Activated T-helper 1 cell treated with anti-CD3 and anti-CD28 coated beads, Interleukin-12 subunit alpha, Interleukin-12 subunit beta, Interleukin-2, Interleukin-4 antibody, amounts not matched to agents 30 ng/mL and 10 ng/mL and 1 ng/mL, durations not matched to agents 14 hours and 24 hours and 36 hours (primary cell): ENCODE measurements around the gene MUL1. TPM values are rescaled to one million over a fixed set of nuclear protein-coding genes. Genes with fewer than 3 reads are reported as not detected.

Experiments used
- DNase-seq: peaks from one replicate; pipeline ENCODE4 v3.0.0; 2021; ENCODE audit warnings: low spot score
- H3K27ac Mint-ChIP-seq: one replicate; pipeline ENCODE4 v1.8.0; 2021; ENCODE audit warnings: mild to moderate bottlenecking, mixed read lengths
- H3K27me3 Mint-ChIP-seq: one replicate; pipeline ENCODE4 v1.8.0; 2022; ENCODE audit warnings: mild to moderate bottlenecking, moderate library complexity, mixed read lengths; ENCODE audit not compliant: insufficient read depth
- H3K36me3 Mint-ChIP-seq: one replicate; pipeline ENCODE4 v1.8.0; 2021; ENCODE audit warnings: low read depth, mixed read lengths
- H3K4me1 Mint-ChIP-seq: one replicate; pipeline ENCODE4 v1.8.0; 2021; ENCODE audit warnings: low read depth, mixed read lengths
- H3K4me3 Mint-ChIP-seq: one replicate; pipeline ENCODE4 v1.8.0; 2021; ENCODE audit warnings: mild to moderate bottlenecking, moderate library complexity, mixed read lengths
- H3K9me3 Mint-ChIP-seq: one replicate; pipeline ENCODE4 v1.8.0; 2021; ENCODE audit warnings: mixed read lengths
- intact Hi-C: fragments of 100-400 bp; cut with micrococcal nuclease; formaldehyde crosslinking; loops from one replicate; pipeline ENCODE4 v1.15.1; 2024
- total RNA-seq: library from RNA; stranded (reverse); gene quantifications from 2 replicates; pipeline ENCODE4 v1.2.3, GENCODE V29; 2022

Gene MUL1, protein sequence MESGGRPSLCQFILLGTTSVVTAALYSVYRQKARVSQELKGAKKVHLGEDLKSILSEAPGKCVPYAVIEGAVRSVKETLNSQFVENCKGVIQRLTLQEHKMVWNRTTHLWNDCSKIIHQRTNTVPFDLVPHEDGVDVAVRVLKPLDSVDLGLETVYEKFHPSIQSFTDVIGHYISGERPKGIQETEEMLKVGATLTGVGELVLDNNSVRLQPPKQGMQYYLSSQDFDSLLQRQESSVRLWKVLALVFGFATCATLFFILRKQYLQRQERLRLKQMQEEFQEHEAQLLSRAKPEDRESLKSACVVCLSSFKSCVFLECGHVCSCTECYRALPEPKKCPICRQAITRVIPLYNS
- total RNA-seq, result 22.0 and 22.8 TPM in 2 replicates

DNA sequence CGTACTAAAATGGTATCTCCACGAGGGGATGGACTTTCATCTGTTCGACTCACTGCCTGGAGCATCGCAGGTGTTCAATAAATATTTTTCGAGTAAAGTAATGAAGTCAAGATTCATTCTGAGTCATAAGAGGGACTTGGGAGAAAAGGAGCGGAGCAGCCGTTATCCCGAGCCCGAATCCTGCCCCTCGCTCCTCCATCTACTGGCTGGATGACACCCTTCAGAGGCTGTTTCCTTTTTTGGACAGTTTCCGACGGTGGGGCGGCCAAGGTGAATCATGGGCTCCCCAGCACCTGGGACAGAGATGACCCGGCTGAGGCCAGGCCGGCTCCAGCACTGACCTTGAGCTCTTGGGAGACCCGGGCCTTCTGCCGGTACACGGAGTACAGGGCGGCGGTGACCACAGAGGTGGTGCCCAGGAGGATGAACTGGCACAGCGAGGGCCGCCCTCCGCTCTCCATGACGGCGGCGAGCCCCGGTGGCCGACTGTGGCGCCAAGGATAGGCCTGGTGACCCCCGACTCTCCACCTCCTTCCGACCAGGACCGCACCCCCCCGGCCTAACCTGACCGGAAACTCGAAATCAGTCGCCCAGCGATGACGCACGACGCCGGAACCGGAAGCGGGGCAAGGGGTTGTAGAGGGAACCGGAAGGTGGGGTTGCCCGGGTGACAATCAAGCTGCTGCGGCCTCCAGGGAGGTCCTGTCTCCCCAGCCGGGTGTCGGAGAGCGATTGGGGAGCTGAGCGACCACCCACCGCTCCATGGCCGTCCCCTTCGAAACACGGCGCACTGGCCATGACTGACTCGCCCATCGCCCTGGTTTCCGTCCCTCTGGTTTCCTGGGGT is at the start of gene MUL1:
Gene MUL1 (minus strand): TSS at position 588 of the 847 bp plus-strand sequence. CDS start 127 bp downstream, at position 461.
- peak within 1 kb of the TSS; percentile 93 for H3K27ac Mint-ChIP-seq
- H3K4me3 Mint-ChIP-seq, result peak within 1 kb of the TSS; percentile 93
- DNase-seq, result peak; percentile 91
- intact Hi-C loops, result loop anchor here (1.0 to 5.0 kb wide), 6 partner anchors 21 to 710 kb away; partner anchors contain the start of genes CAMK2N1, DDOST, OTUD3 and SH2D5
- H3K4me1 Mint-ChIP-seq, result peaks cover 11% of the 10 kb centered on the region
- H3K27me3 Mint-ChIP-seq, result peaks cover 4% of the 10 kb centered on the region
- H3K36me3 Mint-ChIP-seq, result peaks cover 7% of the 10 kb centered on the region
- no peaks in the 10 kb centered on the region for H3K9me3 Mint-ChIP-seq

DNA sequence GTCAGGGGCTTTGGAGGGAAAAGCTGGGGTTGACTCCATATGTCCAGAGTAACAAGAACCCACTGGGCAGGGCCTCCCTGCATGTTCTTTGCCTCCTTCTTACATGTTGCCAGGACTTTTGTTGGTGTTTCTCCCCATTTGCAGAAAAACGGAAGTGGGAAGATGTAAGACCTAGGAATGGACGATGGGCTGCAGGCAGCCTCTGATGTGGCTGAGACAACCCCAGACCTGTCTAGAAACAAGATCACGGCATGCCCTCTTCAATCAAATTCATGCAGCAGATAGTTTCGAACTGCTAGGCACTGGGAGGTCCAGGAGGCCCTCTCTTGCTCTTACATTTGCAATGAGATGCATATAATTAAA is 47.8 kb upstream of the MUL1 start:
- intact Hi-C loops, result no loop called here
- H3K4me3 Mint-ChIP-seq, result no peak overlapping the region
- no peak overlapping the region for H3K27ac Mint-ChIP-seq
- peaks cover 37% of the 10 kb centered on the region for H3K27me3 Mint-ChIP-seq
- DNase-seq, result no peak
- H3K4me1 Mint-ChIP-seq, result no peaks in the 10 kb centered on the region
- H3K9me3 Mint-ChIP-seq, result no peaks in the 10 kb centered on the region
- no peaks in the 10 kb centered on the region for H3K36me3 Mint-ChIP-seq

DNA sequence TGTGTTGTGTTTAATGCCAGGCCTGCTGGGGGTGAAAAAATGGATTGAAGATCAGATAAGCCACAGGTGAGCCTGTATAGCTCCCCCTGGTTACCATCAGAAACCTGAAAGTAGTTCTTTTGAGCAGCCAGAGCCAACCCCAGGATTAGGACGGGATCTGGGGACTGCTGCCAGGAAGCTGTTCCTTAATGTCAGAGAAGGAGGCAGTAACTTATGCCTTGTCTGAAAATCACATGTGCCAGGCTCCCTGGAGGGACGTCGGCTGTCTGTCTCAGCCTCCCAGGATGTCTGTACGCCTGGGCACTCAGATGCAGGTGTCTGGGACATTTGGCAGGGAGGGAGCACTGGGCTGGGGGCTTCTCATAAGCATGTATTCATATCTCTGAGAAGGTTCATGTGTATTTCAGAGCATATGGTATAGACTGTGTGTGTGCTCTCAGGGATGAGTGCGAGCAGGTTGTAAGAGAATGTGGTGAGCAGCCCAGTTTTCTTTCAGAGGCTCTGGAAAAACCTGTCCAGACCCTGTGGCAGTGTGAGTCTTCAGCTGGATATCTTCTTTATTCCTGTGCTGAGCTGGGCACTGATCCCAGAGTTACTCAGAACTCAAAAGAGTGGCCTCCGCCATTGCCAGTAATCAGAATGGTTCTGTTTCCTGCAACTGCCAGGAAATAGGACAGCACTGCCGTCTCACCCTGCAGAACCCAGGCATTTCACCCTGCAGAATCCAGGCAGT is 47.2 kb upstream of the MUL1 start:
- Mint-ChIP-seq H3K27me3 (peaks cover 37% of the 10 kb centered on the region), H3K4me3 (no peak overlapping the region), H3K36me3 (no peaks in the 10 kb centered on the region), H3K27ac (no peak overlapping the region), H3K9me3 (no peaks in the 10 kb centered on the region), H3K4me1 (no peaks in the 10 kb centered on the region)
- no peak for DNase-seq
- intact Hi-C loops, result no loop called here

DNA sequence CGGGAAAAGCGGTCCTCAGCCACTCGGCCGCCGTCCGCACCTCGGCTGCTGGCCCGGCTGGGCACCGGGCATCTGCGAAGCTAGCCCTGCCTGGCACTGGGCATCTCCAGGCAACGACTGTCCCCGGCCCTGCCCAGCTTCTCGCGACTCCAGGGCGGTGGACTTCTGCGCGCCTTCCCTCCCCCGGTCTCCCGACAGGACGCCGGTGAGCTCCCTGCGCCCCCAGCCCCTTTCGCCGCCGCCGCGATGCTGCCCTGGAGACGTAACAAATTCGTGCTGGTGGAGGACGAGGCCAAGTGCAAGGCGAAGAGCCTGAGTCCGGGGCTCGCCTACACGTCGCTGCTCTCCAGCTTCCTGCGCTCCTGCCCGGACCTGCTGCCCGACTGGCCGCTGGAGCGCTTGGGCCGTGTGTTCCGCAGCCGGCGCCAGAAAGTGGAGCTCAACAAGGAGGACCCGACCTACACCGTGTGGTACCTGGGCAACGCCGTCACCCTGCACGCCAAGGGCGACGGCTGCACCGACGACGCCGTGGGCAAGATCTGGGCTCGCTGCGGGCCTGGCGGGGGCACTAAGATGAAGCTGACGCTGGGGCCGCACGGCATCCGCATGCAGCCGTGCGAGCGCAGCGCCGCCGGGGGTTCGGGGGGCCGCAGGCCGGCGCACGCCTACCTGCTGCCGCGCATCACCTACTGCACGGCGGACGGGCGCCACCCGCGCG is 44.9 kb upstream of the MUL1 start:
- intact Hi-C loops, result no loop called here
- H3K4me1 Mint-ChIP-seq, result no peaks in the 10 kb centered on the region
- no peak for DNase-seq
- no peaks in the 10 kb centered on the region for H3K9me3 Mint-ChIP-seq
- H3K4me3 Mint-ChIP-seq, result no peak overlapping the region
- H3K36me3 Mint-ChIP-seq, result no peaks in the 10 kb centered on the region
- H3K27me3 Mint-ChIP-seq, result peaks cover 41% of the 10 kb centered on the region
- H3K27ac Mint-ChIP-seq, result no peak overlapping the region

DNA sequence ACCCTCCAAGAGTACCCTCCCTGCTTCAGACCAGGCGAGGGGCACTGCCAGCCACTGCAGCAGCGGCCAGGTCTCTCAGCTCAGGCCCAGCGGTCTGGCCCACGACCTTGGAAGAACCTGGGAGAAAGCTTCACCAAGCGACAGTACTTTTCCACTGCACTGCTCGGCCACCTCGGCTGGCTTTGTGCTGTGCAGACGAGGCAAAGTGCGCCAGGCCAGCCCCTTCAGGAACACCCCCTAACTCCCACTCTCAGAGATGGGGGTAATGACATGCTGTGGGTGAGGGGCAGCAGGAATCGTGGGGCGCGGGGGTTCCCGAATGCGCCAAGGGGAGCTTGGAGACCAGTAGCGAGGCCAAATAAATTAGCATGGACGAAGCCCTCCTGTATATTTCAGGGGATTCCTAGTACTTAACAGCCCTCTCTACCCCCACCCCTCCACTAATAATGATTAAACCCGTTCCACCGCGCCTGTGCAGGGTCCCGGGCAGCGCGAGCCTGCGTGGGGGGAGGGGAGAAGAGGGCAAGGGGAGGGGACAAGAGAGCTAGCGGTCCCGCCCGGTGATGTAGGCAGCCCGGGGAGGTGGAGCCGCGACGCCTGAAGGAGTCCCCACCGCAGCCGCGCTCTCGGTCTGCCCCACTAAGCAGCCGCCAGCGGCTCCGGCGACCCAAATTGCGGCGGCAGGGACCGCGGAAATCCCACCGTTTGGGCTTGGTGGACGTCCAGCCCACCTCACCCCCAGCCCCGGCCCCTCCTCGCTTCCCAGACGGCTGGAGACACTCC is 44.2 kb upstream of the MUL1 start, which contains the start of gene FAM43B:
Gene FAM43B (plus strand): TSS at position 629 of the 783 bp plus-strand sequence. CDS start 401 bp downstream, outside the sequence.
- Mint-ChIP-seq H3K4me3 (no peak within 1 kb of the TSS), H3K36me3 (no peaks in the 10 kb centered on the region), H3K4me1 (no peaks in the 10 kb centered on the region), H3K27me3 (peaks cover 43% of the 10 kb centered on the region), H3K9me3 (no peaks in the 10 kb centered on the region), H3K27ac (no peak within 1 kb of the TSS)
- DNase-seq, result no peak
- intact Hi-C loops, result no loop called here

DNA sequence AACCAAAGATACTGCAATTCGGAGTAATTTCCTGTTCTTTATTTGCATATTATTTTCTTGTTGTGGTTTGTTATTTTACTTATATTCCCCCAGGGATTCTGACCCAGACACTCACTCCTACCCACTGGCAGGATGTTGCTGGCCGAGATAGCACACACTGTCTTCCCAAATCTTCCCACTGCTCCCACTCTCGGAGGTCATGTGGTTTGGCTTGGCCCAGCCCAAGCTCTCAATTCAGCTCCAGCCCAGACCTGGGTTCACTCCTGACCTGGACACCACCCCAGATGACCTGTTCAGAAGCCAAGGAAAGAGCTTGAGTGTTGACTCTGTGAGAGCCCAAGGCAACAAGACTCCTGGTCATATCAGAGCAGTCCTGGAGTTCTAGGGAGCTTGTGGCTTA is 43.2 kb upstream of the MUL1 start:
- DNase-seq, result no peak
- no peak overlapping the region for H3K27ac Mint-ChIP-seq
- no peaks in the 10 kb centered on the region for H3K4me1 Mint-ChIP-seq
- H3K36me3 Mint-ChIP-seq, result no peaks in the 10 kb centered on the region
- intact Hi-C loops, result no loop called here
- no peak overlapping the region for H3K4me3 Mint-ChIP-seq
- H3K9me3 Mint-ChIP-seq, result no peaks in the 10 kb centered on the region
- peaks cover 43% of the 10 kb centered on the region for H3K27me3 Mint-ChIP-seq

DNA sequence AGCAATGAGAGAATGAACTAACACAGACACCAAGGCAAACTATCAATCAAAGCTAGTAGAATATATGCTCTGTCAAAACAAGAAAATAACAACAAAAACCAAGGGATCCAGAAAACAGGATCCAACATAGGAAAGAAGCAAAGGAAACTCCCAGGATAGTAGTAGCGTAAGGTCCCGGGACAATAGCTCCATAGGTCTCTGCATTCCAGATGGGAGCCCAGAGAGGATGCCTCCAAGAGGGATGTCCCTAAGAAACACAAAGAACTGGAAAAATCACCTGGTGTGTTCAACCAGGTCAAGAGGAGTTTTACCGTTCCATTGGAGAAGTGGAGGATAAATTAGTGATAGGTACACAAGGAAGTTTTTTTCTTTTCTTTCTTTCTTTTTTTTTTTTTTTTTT is 38.7 kb upstream of the MUL1 start:
- intact Hi-C loops, result no loop called here
- H3K36me3 Mint-ChIP-seq, result no peaks in the 10 kb centered on the region
- no peaks in the 10 kb centered on the region for H3K4me1 Mint-ChIP-seq
- DNase-seq, result no peak
- H3K4me3 Mint-ChIP-seq, result no peak overlapping the region
- no peak overlapping the region for H3K27ac Mint-ChIP-seq
- H3K9me3 Mint-ChIP-seq, result no peaks in the 10 kb centered on the region
- H3K27me3 Mint-ChIP-seq, result peaks cover 25% of the 10 kb centered on the region

DNA sequence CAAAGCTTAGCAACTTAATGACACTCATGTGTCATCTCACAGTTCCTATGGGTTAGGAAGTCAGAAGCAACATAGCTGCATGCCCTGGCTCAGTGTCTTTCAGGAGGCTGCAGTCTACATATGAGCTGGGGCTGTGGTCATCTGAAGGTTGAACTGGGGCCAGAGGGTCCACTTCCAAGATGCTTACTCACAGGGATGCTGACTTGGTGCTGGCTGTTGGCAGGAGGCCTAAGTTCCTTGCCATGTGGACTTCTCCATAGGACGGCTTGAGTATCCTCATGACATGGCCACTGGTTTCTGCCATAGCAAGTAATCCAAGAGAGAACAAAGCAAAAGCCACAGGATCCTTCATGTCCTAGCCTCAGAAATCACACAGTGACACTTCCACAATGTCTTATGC is 32.3 kb upstream of the MUL1 start:
- no peaks in the 10 kb centered on the region for H3K4me1 Mint-ChIP-seq
- no peaks in the 10 kb centered on the region for H3K36me3 Mint-ChIP-seq
- DNase-seq, result no peak
- H3K27me3 Mint-ChIP-seq, result peaks cover 8% of the 10 kb centered on the region
- no peaks in the 10 kb centered on the region for H3K9me3 Mint-ChIP-seq
- intact Hi-C loops, result no loop called here
- no peak overlapping the region for H3K27ac Mint-ChIP-seq
- no peak overlapping the region for H3K4me3 Mint-ChIP-seq

DNA sequence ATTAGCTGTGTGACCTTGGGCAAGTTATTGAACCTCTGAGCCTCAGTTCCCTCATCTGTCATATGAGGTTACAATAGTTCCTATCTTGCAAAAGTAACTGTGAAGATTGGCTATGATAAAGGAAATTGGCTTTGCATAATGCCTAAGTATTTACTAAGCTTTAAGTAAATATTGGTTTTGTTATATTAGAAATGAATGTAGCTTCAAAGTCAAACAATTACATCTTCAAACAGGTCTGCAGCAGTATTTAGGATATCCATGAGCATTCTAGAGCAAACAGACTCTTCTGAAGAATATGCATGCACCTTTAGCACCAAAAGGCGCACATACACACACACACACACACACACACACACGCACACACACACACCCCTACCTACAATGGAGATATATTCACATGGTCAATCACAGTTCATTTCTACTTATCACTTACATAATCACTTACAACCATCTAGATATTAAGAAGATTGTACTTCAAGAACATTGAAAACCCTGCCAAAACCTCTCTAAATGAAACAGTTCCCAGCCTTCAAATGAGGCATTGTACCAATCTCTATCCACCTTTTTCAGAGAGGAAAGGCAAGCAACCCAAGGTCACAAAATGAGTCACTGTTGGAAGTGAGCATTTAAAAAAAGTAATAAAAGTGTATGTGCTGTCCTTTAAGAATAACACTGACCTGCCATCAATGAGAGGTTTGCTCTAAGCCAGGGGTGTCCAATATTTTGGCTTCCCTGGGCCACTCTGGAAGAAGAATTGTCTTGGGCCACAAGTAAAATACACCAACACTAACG is 31.0 kb upstream of the MUL1 start:
- H3K4me3 Mint-ChIP-seq, result no peak overlapping the region
- no peaks in the 10 kb centered on the region for H3K9me3 Mint-ChIP-seq
- DNase-seq, result no peak
- H3K27me3 Mint-ChIP-seq, result peaks cover 16% of the 10 kb centered on the region
- intact Hi-C loops, result no loop called here
- H3K36me3 Mint-ChIP-seq, result no peaks in the 10 kb centered on the region
- no peaks in the 10 kb centered on the region for H3K4me1 Mint-ChIP-seq
- no peak overlapping the region for H3K27ac Mint-ChIP-seq

DNA sequence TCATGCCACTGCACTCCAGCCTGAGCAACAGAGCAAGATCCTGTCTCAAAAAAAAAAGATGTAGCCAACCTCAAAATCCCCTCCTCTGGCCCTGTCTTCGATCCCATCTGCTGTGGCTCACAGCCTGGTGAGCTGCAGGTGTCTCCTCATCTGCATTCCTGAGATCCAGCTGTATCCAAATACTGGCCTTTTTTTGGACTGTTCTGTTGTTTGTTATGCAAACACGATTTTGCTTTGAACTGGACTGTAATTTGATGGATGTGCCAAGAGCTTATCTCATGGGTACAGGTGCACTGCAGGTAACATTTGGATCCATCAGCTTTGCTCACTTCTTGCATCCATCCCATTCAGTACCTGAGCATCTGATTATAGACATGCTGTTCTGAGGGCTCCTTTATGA is 30.3 kb upstream of the MUL1 start:
- no peaks in the 10 kb centered on the region for H3K4me1 Mint-ChIP-seq
- H3K36me3 Mint-ChIP-seq, result no peaks in the 10 kb centered on the region
- H3K27me3 Mint-ChIP-seq, result peaks cover 20% of the 10 kb centered on the region
- H3K9me3 Mint-ChIP-seq, result no peaks in the 10 kb centered on the region
- intact Hi-C loops, result no loop called here
- no peak for DNase-seq
- no peak overlapping the region for H3K4me3 Mint-ChIP-seq
- no peak overlapping the region for H3K27ac Mint-ChIP-seq

DNA sequence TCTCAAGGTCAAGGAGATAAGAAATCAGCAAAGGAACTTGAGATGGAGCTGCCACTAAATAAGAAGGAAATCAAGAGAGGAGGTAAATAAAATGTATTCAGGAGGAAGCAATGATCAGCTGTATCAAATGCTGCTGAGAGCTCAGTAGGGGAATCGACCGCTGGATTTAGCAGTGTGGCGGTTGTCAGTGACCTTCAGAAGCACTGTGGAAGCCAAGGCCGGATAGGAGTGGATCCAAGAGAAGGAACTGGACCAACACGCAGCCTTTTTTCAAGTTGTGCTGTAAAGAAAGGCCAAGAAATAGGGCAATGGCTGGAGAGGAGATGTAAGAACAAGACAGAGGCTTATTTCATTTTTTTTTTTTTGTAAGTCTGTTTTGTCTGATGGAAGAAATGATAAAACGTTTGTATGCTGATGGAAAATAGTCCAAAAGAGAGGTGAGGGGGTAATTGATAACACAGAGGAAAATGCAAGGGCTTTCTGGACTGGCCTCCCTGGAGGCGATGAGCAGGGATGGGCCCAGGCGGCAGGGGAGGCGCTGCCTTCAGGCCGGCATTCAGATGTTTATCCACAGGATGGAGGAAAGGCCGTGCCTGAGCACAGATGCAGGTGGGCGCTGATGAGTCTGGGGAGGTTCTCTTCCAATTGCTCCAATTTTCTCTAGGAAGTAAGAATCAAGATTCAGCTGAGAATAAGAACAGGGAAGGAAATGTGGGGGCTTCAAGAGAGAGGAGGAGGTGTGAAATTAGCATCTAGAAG is 26.9 kb upstream of the MUL1 start:
- no peaks in the 10 kb centered on the region for H3K36me3 Mint-ChIP-seq
- intact Hi-C loops, result no loop called here
- H3K4me3 Mint-ChIP-seq, result no peak overlapping the region
- H3K27me3 Mint-ChIP-seq, result peaks cover 30% of the 10 kb centered on the region
- H3K4me1 Mint-ChIP-seq, result no peaks in the 10 kb centered on the region
- no peak overlapping the region for H3K27ac Mint-ChIP-seq
- H3K9me3 Mint-ChIP-seq, result no peaks in the 10 kb centered on the region
- DNase-seq, result no peak
